ENCODE data around the gene UBTD1. TPM values are rescaled to one million over a fixed set of nuclear protein-coding genes. Genes with fewer than 3 reads are reported as not detected.

Gene UBTD1
- total RNA-seq, 1 donor from 2014 or later, result 37.7 TPM

- Histone ChIP-seq H3K27me3 (ENCODE audit: low read depth) (no peaks in the 10 kb centered on the region), H3K36me3 (peaks cover 62% of the 10 kb centered on the region), H3K4me3 (no peak overlapping the region), H3K27ac (no peak overlapping the region), H3K4me1 (peaks cover 20% of the 10 kb centered on the region), H3K9me3 (no peaks in the 10 kb centered on the region)
- intact Hi-C loops (cut with DNase I), result no loop called here
- DNase-seq (no peak), ATAC-seq (no peak)
- TF ChIP-seq CTCF (IDR thresholded peaks at IDR 0.05), result no peak
Observed at GRCh38 chr10:97483506-97483905, 15.2 kb upstream of the UBTD1 start.

GRCh38 chr10:97483921-97484320 is 14.8 kb upstream of the UBTD1 start:
- no peak for ATAC-seq
- Histone ChIP-seq H3K27ac (no peak overlapping the region), H3K4me1 (peaks cover 20% of the 10 kb centered on the region), H3K27me3 (ENCODE audit: low read depth) (no peaks in the 10 kb centered on the region), H3K4me3 (no peak overlapping the region), H3K36me3 (peaks cover 58% of the 10 kb centered on the region), H3K9me3 (no peaks in the 10 kb centered on the region)
- DNase-seq, result no peak
- TF ChIP-seq CTCF (IDR thresholded peaks at IDR 0.05), result no peak
- intact Hi-C loops (cut with DNase I), result no loop called here

GRCh38 chr10:97485647-97486281 is 13.0 kb upstream of the UBTD1 start:
- ATAC-seq (no peak), DNase-seq (no peak)
- Histone ChIP-seq H3K4me3 (no peak overlapping the region), H3K9me3 (no peaks in the 10 kb centered on the region), H3K27ac (no peak overlapping the region), H3K36me3 (peaks cover 39% of the 10 kb centered on the region), H3K4me1 (peaks cover 29% of the 10 kb centered on the region), H3K27me3 (ENCODE audit: low read depth) (no peaks in the 10 kb centered on the region)
- no peak for TF ChIP-seq CTCF (IDR thresholded peaks at IDR 0.05)
- intact Hi-C loops (cut with DNase I), result no loop called here

- TF ChIP-seq CTCF (IDR thresholded peaks at IDR 0.05), result no peak
- intact Hi-C loops (cut with DNase I), result no loop called here
- Histone ChIP-seq H3K9me3 (no peaks in the 10 kb centered on the region), H3K36me3 (peaks cover 3% of the 10 kb centered on the region), H3K4me1 (peaks cover 39% of the 10 kb centered on the region), H3K27me3 (ENCODE audit: low read depth) (no peaks in the 10 kb centered on the region), H3K4me3 (no peak overlapping the region), H3K27ac (peak overlapping the region; percentile 38)
- ATAC-seq (peak; percentile 85 to 86), DNase-seq (peak; percentile 47)
Observed at GRCh38 chr10:97490592-97490991, 8.1 kb upstream of the UBTD1 start.

- intact Hi-C loops (cut with DNase I), result no loop called here
- Histone ChIP-seq H3K4me3 (no peak overlapping the region), H3K27me3 (ENCODE audit: low read depth) (no peaks in the 10 kb centered on the region), H3K36me3 (no peaks in the 10 kb centered on the region), H3K4me1 (peaks cover 58% of the 10 kb centered on the region), H3K27ac (no peak overlapping the region), H3K9me3 (no peaks in the 10 kb centered on the region)
- DNase-seq (no peak), ATAC-seq (no peak)
- TF ChIP-seq CTCF (IDR thresholded peaks at IDR 0.05), result no peak
Observed at GRCh38 chr10:97494151-97494550, 4.6 kb upstream of the UBTD1 start.
